C4-2B (cell line): Measurements from ENCODE around the gene CYTH4.

ENCODE experiments used
- CTCF ChIP-seq: fragments of 450-650 bp; conservative IDR thresholded peaks from 2 replicates; pipeline ENCODE4 v1.5.1; 2017; ENCODE audit warnings: mild to moderate bottlenecking
- ZFX ChIP-seq: fragments of 450-650 bp; IDR thresholded peaks from 2 replicates; pipeline ENCODE4 v1.6.1; 2017

- TF ChIP-seq CTCF (no peak), ZFX (no peak)
Measured at GRCh38 chr22:37291559-37292298, 9.4 kb downstream of the CYTH4 start.
